BJ (cell line): Measurements from ENCODE around the gene MAP6. TPM values are rescaled to one million over a fixed set of nuclear protein-coding genes. Genes with fewer than 3 reads are reported as not detected.

Source experiments
- CTCF ChIA-PET: fragments of 350-600 bp; formaldehyde crosslinking; extraction: SDS; loops from one replicate; lab custom pipeline; 2021; ENCODE audit warnings: antibody characterized with exemption, inconsistent platforms; lab: Yijun Ruan, JAX
- POLR2A ChIA-PET: fragments of 300-600 bp; sonication (Branson Sonifier 250); formaldehyde crosslinking; extraction: SDS; loops from one replicate; lab custom pipeline; 2021; ENCODE audit warnings: antibody characterized with exemption; lab: Charles Lee
- DNase-seq: peaks from one replicate; pipeline ENCODE4 v3.0.0-alpha.2; 2011; ENCODE audit warnings: low read depth
- H3K27me3 ChIP-seq: 2 replicates; pipeline ENCODE4 v1.6.0; 2011; ENCODE audit warnings: low read length; ENCODE audit not compliant: control insufficient read depth, insufficient read depth
- H3K36me3 ChIP-seq: 2 replicates; pipeline ENCODE4 v1.5.1; 2011; ENCODE audit warnings: low read length; ENCODE audit not compliant: control insufficient read depth, insufficient read depth
- H3K4me3 ChIP-seq: 2 replicates; pipeline ENCODE4 v1.5.1; 2011; ENCODE audit warnings: low read depth, mild to moderate bottlenecking, control low read depth, low read length
- polyA plus RNA-seq: library from polyadenylated mRNA; depleted of rRNA; stranded (reverse); fragments of >200 nt; gene quantifications from 2 replicates; pipeline ENCODE4 v1.2.3, GENCODE V29; 2011
- TF ChIP-seq, protein P1 (sequence below): IDR thresholded peaks from 2 replicates; pipeline ENCODE4 v1.5.1; 2011; ENCODE audit warnings: low read depth, mild to moderate bottlenecking, control low read depth, inconsistent platforms, low read length, moderate library complexity; ENCODE audit not compliant: insufficient read depth

MAP6 gene
- polyA plus RNA-seq, 1 experiment = 12.3 TPM

DNA sequence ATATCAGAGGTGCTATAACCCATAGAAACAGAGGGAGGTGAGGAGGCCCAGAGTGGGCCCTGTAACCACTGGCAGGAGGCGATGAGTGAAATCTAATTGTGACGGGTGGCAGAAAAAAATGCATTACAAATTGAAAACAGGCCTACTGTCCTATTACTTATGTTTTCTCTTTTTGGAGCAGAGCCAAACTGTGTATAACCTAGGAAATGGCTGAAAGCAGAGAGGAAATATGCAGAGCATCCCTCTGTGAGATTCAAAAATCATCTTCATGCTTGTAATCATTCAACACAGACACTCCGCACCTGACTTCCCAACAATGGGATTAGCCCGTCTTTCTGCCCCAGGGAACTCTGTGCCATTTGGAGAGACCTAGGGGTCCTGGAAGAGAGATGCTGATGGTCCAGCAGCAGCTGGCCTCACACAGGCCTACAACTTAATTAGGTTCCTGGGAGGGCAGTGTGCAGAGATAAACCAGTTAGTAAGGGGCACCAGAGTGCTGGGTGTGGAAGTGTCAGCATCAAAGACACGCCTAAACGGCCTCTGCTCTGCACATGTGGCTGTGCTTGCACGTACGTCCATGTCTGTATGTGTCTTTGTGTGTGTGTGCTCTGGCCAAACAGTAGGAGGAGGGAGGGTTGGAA is 41.8 kb downstream of the MAP6 start:
- H3K4me3 ChIP-seq = no peak overlapping the region
- H3K36me3 ChIP-seq = no peaks in the 10 kb centered on the region
- CTCF ChIA-PET = interaction anchor here (1.1 to 1.3 kb wide), 2 partner anchors 9 to 19 kb away, joined by 3 read pairs; no protein-coding TSS in a partner anchor
- POLR2A ChIA-PET = no interaction called here
- no peaks in the 10 kb centered on the region for H3K27me3 ChIP-seq
- TF ChIP-seq, protein P1, sequence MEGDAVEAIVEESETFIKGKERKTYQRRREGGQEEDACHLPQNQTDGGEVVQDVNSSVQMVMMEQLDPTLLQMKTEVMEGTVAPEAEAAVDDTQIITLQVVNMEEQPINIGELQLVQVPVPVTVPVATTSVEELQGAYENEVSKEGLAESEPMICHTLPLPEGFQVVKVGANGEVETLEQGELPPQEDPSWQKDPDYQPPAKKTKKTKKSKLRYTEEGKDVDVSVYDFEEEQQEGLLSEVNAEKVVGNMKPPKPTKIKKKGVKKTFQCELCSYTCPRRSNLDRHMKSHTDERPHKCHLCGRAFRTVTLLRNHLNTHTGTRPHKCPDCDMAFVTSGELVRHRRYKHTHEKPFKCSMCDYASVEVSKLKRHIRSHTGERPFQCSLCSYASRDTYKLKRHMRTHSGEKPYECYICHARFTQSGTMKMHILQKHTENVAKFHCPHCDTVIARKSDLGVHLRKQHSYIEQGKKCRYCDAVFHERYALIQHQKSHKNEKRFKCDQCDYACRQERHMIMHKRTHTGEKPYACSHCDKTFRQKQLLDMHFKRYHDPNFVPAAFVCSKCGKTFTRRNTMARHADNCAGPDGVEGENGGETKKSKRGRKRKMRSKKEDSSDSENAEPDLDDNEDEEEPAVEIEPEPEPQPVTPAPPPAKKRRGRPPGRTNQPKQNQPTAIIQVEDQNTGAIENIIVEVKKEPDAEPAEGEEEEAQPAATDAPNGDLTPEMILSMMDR = no peak
- DNase-seq = no peak

DNA sequence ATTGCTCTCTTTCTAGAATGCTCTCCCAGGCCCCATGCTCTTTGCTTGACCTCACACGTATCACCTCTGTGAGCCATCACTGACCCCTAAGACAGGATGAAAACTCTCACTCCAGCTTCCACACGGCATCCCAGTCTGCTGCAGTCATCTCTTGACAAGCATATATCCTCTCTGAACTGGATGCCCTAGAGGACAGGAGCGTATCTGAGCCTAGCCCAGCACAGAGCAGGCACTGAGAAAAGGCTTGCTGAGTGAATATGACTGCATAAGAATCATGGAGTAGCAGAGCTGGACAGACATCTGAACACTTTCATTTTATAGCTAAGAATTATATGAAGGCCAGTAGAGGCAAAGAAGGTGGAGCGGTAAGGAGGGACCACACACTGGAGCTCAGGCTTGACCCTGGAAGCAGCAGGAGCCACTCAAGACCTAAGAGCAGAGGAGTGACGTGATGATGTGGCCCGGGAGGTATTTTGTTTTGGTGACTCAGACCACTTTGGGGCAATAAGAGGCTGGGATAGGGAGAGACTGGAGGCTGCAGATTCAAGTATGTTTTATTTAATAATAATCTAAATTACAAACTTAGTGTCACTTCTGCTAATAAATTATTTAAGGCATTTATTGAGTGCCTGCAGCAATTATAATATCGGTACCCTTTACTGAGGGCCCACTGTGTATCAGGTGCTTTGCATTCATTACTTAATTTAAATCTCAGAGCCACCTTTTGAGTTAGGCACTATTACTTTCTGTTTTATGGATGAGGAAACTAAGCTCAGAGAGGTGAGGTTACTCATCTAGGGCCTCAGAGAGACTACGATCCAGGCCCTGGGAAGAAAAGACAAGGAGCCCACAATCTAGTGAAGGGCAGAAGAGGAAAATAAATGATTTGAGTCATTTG is 42.6 kb downstream of the MAP6 start:
- H3K4me3 ChIP-seq = no peak overlapping the region
- POLR2A ChIA-PET = no interaction called here
- CTCF ChIA-PET = interaction anchor here (0.7 to 1.1 kb wide), 4 partner anchors 18 to 721 kb away, joined by 3 read pairs; no protein-coding TSS in a partner anchor
- H3K36me3 ChIP-seq = no peaks in the 10 kb centered on the region
- no peaks in the 10 kb centered on the region for H3K27me3 ChIP-seq
- TF ChIP-seq, protein P1 = no peak
- peak; percentile 57 for DNase-seq

DNA sequence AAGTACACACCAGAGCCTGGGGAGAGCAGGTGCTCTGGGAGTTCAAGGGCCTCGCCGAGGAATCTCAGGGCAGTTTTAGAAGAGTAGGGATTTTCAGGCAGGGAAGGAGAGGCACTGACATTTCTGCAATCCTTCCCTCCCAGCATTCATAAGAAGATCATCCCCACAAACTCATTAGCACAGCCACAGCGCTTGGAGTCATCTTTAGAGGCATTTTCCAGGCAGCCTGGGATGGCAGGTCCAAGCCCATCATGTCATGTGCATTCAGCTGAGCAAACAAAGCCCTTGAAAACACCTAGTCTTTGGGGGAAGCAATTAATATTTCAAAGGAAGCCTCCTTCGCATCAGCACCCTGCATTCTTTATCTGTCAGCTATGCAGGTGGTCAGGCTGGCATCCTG is 43.8 kb downstream of the MAP6 start:
- no peaks in the 10 kb centered on the region for H3K36me3 ChIP-seq
- TF ChIP-seq, protein P1 = no peak
- CTCF ChIA-PET = no interaction called here
- no peaks in the 10 kb centered on the region for H3K27me3 ChIP-seq
- POLR2A ChIA-PET = no interaction called here
- H3K4me3 ChIP-seq = no peak overlapping the region
- DNase-seq = no peak

DNA sequence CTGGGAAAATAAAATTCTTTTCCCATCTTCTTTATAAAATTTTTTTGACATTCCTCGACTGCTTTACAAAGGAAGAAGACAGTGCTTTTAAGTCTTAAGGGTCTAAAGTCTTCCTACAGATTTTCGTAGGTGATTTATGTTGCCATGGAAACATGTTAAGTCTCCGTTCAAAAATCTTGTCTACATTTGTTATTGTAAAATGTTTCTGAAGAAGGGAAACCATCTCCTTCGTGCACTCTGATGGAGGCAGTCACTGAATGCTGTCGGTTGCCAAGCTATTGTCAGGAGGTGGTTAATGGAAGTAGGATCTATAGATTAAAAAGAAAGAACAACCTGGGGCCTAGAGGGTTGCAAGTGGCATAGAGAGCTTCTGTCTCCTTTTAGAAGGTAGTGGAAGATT is 52.6 kb downstream of the MAP6 start:
- TF ChIP-seq, protein P1 = no peak
- Histone ChIP-seq H3K36me3 (no peaks in the 10 kb centered on the region), H3K27me3 (no peaks in the 10 kb centered on the region), H3K4me3 (no peak overlapping the region)
- DNase-seq = no peak
- ChIA-PET CTCF (no interaction called here), POLR2A (no interaction called here)

DNA sequence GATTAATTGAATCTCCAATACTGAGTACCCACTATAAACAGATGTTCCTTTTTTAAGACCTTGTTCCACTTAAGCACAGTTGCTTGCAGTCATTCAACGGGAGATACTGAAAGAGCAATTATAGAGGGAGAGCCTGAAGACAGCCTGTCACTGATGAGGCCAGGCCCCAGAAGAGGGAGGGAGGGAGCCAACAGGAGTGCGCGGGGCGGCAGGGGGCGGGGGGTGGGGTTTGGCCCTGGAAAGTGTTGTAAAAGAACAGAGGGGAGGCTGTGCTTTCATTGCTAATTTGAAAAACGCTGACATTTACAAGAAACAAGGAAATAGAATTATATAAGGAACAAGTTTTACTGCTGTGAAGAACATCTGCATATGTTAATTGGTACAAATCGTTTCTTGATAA is 53.1 kb downstream of the MAP6 start:
- ChIA-PET CTCF (no interaction called here), POLR2A (interaction anchor here (0.6 kb wide), 1 partner anchor 623 kb away, joined by 6 read pairs; no protein-coding TSS in a partner anchor)
- TF ChIP-seq, protein P1 = no peak
- Histone ChIP-seq H3K27me3 (no peaks in the 10 kb centered on the region), H3K36me3 (no peaks in the 10 kb centered on the region), H3K4me3 (no peak overlapping the region)
- no peak for DNase-seq
